ENCODE data around the gene NR6A1.
A peak's percentile ranks its signal among the peaks of the same experiment; 100 is the strongest.

The NR6A1 gene

DNA sequence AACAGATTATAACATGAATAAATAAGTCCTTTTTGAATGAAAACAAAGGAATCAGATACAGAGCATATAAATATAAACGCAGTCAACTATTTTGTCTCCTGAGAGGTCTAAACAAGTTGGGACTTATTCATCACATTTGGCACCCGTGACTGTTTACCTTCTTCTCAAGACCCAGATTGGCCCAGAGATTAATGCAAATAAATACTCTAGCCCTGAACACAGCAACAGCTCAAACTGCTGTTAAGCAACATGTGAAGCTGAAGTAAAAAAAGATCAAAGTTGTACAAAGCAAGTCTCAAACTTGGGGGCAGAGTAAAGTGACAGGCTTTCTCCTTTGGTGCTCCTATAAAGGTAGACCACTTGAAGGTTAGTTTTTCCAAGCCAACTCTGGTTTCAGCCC is 168.9 kb downstream of the NR6A1 start:
- DNase-seq: no peak

DNA sequence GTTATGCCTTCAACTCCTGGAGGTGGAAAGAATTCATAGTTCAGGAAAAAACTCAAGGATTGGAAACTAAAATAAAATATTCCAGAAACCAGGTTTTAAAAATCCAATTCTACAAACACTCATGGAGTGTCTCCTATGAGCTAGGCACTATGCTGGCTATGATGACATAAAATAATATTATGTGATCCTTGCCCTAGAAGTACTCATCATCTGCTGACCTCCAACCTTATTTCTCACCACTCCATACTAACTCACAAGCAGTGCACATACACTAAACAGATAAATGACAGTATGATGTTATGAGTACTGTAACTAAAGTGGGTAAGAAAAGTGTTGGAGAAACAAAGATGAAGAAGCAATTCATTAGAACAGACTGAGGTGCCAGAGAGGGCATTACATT is 170.7 kb downstream of the NR6A1 start:
- no peak for DNase-seq

DNA sequence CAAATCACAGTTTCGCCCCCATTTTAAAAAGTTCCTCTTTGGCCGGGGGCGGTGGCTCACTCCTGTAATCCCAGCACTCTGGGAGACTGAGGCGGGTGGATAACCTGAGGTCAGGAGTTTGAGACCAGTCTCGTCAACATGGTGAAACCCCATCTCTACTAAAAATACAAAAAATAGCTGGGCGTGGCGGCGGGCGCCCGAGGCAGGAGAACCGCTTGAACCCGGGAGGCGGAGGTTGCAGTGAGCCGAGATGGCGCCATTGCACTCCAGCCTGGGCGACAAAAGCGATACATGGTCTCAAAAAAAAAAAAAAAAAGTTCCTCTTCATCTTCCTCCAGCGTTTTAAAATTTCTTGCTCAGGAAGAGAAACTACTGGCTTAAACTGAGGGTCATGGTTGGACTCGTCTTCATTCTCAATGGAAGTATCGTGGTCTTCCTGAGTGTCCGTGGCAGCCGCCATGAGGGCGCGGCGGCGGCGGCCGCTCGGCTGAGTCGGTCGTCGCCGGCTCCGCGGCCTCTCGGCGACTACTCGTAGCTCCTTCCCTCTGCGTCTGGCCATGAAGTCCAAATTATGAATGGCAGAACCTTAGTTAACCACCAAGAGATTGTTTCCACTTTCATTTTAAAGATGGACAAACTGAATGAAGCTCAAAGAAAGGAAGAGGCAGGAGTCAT is 171.9 kb downstream of the NR6A1 start:
- no peak for DNase-seq

DNA sequence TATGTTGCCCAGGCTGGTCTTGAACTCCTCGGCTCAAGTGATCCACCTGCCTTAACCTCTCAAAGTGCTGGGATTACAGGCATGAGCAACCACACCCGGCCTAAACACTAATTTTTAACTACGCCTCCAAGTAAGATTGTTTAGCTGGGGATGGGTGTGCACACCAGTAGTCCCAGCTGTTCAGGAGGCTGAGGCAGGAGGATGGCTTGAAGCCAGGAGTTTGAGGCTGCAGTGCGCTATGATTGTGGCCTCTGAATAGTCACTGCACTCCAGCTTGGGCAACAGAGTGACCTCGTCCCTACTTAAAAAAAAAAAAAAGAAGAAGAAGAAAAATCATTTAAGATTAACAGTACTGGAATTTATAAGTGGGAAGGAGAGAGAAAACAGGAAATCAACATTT is 173.1 kb downstream of the NR6A1 start:
- no peak for DNase-seq

DNA sequence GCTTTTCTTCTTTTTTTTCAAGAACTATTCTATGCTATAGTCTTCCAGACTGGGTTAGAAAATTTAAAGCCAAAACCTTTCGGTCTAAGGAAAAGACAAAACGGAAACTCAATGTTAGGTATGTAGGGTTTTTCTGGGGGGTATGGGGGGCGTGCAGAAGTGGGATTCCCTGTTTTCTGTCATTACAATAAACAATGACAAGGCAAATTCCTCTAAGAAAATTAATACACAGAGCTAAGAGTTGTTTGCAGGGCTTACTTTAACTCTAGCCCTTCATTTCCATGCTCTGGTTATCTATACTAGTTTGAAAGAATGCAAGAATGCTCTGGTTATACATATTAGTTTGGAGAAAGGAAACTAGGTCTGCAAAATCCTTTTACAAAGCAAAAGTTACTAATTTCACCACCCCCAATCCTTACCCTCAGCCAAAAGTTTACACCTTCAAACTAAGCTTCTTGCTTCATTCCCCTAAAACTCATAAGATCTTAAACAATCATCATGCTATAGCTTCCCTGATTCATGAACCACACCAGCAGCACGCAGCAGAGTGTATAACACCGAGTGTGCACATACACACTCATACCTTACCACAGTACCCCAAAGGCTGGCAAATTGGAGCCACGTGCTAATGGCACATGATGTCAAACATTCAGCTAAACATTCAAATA is 174.8 kb downstream of the NR6A1 start:
- DNase-seq: no peak

DNA sequence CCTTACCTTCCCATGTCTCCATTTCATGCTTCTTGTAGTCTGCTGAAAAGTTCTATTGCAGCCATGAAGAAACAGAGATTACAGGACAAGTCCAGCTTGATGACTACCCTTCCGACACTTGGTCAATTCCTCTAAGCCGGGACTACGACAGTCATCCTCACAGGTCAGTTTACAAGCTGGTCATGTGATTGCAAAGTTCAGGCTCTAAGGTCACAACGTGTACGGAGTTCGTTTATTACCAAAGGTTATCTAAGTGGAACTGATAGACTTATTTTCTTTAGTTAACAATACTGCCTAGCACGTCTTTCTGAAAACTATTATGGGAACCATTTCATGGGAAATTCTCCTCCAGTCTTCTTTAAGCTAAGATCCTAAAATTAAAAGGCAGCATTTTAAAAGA is 175.4 kb downstream of the NR6A1 start:
- no peak for DNase-seq

DNA sequence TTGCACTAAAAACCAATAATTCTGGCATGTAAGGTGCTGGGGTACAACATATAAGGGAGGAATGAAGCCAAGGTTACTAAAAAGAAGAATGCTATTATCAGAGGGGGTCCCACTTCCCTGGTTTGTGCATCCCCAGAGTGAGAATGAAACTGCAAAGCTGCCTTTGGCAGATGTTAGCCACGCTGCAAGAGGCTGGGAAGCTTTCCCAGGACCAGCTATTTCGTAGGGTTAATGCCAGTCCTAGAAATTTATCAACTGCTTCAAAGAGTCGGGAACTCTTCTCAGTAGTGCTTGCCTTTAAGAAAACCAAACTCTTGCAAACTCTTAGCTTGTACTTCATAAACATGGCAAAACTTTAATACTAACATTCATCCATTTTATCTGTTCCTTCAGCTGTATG is 176.4 kb downstream of the NR6A1 start:
- peak; percentile 6 for DNase-seq

DNA sequence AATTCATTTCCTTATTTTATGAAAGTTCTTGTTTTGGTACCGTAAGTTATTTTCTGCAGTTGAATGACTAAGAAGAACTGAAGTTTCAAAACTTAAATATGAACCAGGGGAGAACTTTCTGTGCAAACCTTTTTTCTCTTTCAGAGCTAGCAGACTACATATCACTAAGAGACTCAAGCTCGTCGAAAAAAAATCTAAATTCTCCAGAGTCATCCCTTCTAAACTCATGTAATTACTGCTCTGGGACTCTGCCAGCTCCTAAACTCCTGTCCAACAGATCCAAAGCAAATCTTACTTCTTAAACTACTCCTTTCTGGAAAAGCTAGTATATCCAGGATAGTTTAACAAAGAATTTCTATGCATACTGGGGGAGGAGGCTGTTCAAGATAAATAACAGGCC is 176.9 kb downstream of the NR6A1 start:
- no peak for DNase-seq

DNA sequence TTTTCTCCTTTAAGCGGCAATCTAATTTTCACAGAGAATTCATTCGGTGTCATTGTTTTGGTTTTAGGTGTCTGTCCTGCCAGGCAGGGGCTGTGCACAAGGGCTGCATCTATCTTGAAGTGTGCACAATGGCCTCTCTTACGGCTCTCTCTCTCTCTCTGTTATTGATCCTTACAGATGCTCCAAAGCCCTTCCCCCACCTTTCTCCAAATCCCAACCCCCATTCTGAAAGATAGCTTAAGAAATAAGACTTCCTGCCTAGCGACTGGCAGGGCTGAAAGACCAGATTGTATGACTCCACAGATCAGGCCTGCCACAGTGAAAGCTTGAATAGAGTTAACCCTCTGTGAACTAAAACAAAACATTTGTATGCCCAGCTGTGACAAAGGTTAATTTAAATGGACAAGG is 177.5 kb downstream of the NR6A1 start:
- DNase-seq: no peak

DNA sequence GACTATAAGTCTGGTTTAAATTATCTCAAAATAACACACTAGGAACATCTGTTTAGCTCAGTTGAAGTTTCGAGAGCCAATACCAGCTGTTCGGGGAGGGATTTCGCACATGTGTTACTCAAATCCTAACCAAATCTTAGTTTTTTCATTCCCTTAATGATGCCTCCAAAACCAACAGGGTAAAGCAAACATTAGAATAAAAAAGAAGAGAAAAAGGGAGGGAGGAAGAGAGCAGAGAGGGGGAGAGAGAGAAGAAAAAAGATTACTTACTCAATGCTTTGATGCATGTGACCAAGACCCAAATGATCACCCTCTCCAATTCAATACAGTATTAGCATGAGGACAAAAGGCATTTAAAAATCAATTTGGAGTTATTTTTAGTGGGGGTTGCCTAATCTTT is 177.9 kb downstream of the NR6A1 start:
- DNase-seq: peak; percentile 6

DNA sequence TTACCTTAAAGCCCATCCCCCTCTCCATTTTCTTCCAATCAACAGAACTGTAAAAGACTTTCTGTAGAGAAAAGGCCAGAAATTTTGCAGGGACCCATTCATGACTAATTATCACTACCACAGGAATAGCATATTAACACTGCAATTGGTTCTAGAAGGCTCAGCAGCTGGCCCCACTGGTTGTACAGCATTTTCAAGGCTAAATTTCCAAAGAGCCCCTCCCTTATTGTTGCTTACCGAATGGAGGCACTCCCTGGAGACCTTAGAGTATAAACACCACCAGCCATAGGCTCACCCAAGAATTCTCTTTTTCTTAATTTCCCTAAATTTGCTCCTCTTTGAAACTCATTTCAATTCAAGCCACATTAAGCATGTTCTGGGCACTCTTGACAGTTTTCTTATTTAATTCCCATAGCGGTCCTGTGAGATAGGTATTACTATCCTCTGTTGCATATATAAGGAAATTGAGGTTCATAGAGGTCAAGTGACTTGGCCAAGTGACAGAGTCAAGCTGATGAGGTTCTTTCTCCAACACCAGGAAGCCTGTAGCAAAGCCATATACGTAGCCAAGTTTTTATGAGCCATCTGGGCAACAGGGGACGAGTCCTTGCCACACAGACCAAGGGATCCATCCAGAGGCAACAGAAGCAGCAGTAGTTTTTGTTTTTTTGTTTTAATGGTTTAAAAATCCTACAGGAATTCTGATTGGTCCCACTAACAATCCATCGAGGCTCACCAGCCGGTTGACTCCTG is 180.0 kb downstream of the NR6A1 start:
- peak; percentile 20 for DNase-seq

DNA sequence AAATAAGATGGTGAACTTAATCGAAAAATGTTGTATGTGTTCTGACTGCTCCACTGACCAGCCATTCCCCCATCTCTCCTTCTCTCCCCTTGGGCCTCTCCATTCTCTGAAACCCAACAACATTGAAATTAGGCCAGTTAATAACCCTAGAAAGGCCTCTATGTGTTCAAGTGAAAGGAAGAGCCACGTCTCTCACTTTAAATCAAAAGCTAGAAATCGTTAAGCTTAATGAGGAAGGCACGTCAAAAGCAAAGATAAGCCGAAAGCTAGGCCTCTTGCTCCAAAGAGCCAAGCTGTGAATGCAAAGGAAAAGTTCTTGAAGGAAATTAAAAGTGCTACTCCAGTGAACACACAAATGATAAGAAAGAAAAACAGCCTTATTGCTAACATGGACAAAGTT is 186.5 kb downstream of the NR6A1 start:
- DNase-seq: no peak

DNA sequence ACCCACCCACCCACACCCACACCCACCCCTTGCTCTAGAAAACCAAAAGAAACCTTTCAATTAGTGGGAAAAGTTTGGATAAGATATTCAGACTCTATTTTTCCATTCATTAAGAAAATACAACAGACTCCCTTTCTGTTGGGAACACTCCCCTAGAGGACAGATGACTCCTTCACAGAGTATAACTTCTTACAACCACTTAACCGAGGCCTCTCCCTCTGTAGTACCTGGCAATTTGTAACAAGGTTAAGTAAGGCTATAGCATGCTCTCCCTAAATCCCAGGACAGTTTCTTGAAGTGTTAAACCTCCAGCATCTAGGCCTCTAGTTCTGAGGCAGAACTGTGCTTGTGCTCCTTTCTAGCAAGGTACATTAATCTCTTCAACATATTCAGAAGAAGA is 188.0 kb downstream of the NR6A1 start:
- DNase-seq: no peak

DNA sequence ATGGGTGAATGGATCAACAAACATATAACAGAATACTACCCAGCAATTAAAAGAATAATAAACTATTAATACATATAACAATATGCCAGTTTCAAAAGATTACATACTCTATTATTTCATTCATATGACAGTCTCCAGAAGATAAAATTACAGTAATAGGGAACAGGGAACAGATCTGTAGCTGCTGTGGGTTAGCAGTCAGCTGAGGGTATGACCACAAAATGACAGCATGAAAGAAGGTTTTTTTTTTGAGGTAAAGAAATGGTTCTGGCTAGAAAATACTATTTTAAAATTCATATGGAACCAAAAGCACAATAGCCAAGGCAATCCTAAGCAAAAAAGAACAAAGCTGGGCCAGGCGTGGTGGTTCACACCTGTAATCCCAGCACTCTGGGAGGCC is 190.9 kb downstream of the NR6A1 start:
- DNase-seq: no peak

DNA sequence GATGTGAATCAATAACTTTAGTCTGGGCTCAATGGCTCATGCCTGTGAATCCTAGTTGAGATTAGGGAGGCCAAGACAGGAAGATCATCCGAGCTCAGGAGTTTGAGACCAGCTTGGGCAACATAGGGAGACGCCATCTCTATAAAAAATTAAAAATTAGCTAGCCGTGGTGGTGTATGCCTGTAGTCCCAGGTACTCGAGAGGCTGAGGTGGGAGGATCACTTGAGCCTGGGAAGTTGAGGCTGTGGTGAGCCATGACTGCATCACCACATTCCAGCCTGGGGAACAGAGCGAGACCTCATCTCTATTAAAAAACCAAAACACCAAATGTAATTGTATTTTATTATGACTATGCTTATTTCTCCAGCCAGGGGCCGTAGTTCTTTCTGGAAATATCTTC is 194.4 kb downstream of the NR6A1 start:
- no peak for DNase-seq

DNA sequence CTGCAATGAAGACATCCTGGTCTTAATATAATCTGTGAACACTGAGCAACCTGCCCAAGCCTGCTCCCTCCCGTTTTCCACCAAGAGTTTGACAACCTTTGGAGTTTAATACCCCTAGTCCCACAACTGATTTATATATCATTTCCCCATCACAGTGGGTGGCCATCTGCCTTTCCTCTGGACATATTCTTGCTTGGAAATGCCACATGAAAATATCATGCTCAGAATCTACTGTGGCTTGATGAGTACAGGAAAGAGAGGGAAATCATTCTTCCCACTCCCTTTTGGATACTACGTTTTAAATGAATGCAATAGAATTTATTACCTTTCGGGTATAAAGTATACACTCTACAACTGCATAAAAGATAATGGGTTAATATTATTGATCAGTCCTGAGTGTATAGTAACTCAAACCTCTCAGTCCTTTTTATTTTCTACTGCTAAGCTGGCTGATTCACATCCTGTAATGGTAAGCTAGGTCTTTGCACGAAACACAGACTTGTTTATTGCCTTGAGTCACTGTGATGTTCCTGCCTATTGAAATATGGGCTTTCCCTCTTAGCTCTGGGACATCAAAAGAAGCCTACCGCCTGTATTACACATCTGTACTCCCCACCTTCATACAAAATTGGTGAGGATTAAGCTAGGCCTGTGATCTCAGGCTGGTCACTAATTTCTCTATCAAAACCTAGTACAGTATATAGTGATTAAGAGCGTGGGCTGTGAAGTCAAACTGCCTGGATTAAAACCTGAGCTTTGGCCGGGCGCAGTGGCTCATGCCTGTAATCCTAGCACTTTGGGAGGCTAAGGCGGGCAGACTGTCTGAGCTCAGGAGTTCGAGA is 196.4 kb downstream of the NR6A1 start:
- no peak for DNase-seq

DNA sequence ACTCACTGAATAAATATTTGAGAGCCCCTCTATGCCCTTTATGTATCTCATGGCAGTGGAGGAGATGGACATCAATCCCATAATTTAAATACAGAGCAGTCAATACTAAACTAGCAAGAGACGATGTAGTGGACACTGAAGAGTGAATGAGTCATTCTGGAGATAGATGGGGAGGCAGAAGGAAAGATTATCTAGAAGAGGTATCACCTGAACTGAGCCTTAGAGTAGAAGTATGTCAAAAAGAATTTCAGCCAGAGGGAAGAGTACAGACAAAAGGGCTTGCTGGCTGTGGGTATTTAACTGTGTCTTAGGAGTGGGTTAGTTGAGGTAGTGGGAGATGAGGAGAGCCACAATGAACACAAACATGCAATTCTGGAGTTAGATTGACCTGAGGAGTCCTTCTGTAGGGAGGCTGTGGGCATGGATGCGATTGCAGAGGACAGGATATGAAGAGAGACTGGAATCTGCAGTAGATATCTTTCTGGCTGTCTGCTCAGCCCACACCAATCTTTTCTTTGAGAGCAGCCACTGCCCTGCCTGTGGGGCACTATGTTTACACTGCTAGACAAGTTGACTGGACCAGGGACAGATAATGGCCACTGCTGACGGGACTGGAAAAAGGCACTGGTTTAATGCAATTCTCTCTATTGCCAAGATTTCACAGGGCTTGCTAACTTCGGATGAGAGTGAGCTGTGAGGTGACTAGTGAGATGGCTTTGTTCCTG is 200.0 kb downstream of the NR6A1 start:
- DNase-seq: no peak

DNA sequence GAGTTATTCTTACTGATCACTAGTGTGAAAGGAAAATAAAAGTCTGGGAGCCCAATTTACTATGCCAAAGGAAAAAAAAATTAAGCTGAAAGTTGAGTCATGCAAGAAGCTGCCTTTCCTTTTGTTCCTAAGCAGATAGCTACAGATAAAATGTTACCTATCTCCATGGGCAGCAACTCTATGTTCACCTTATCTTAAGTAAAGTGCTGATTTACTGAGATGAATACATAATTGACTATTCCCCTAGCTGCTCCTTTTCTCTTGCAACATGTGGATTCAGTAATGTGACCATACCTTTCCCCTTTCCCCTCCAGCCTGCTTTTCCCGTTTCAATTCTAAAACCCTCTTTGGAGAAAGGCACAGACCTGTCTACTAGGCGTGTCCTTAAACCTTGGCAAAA is 201.2 kb downstream of the NR6A1 start:
- no peak for DNase-seq

DNA sequence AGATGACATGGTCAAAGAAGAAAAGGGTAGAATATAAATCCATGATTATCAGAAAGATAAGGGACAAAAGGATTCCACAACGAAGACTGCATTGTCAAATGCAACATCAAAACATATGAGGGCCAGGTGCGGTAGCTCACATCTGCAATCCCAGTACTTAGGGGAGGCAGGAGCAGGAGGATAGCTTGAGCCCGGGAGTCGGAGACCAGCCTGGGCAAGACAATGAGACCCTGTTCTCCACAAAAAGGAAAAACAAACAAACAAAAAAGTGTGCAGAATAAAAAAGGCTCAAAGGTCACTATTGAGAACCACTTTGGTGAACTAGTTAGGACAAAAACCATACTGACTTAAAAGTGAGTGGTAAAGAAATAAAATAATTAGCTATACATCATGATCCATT is 203.7 kb downstream of the NR6A1 start:
- DNase-seq: no peak

DNA sequence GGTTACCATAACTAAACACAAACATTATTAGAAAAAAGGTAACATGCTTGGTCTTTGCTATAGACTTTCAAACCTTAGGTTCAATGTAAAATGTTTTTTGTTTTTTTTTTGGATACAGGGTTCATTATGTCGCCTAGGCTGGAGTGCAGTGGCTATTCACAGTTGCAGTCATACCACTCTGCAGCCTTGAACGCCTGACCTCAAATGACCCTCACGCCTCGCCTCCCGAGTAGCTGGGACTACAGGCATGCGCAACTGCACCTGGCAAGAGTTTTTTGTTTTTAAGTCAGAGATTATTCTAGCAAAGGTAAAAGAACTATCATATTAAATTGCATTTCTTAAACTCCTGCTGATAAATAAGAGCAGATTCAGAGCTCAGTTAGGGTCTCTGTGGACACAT is 208.8 kb downstream of the NR6A1 start:
- no peak for DNase-seq

DNA sequence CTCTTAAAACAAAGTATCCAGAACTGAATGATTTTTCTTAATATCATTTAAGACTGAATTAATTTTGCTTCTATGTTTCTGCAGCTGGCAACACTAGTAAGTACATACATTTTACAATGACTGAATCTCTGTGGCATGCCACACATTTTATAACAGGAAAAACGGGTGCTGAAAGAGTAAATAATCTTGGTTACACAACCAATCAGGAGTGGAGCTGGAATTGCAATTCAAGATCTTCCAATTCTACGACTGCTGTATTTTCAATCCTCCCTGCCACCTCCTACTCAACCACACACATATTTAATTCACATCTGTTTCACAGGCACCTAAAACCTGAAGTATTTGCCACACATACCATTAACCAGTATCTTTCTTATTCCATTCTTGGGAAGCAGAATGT is 211.2 kb downstream of the NR6A1 start:
- no peak for DNase-seq

DNA sequence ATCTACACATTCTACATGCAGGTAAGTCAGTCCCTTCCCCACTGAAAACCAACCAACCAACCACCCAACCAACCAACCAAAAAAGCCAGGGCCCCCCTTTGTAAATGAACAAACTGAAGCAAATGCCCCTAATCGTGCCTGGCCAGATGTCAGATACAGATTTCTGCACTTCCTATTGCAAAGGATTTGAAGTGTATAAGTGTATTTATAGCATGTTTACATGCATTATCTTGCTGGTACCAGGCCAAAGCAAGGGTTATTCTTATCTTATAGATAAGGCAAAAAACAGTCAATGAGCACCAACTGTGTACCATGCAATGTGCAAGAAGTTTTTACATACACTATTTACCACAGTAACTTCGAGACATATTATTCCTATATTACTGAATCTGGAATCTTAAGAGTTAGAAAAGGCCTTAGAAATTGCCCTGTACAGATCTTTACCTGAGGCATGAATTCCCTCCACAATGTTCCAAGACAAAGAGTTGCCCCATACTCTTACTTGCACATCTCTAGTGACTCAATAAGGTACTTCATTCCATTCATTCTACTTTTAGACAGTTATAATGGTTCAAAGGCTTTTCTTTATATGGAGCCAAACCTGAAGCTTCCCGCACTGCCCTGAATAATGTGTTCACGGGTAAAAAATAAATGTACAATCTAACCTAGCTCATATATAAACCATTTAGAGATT is 212.2 kb downstream of the NR6A1 start:
- no peak for DNase-seq

Measured in NCI-H1694 treated with DMSO at 0.1 percent for 48 hours (cell line).